Body of pancreas (tissue), 4 donors: ENCODE measurements around the gene WDR27. TPM values are rescaled to one million over a fixed set of nuclear protein-coding genes. Genes with fewer than 3 reads are reported as not detected.

Experiments used
- ATAC-seq: fragments of 150-250 bp; one replicate; pipeline ENCODE4 v1.9.1; 2016
- DNase-seq, 4 donors: peaks; one replicate each; pipeline ENCODE4 v3.0.0-alpha.2; 2019
- H3K27ac ChIP-seq, 4 donors: fragments of 200-600 bp; sonication (generic); 1 replicate in 3 of 4; 2 replicates in 1 of 4; pipeline versions ENCODE4 v1.5.1 to v1.6.1; 2016 to 2019; ENCODE audit warnings: mild to moderate bottlenecking in 1 of 4, mixed read lengths in 1 of 4, moderate library complexity in 1 of 4
- H3K27me3 ChIP-seq, 2 donors: fragments of 200-600 bp; sonication (generic); one replicate each; pipeline ENCODE4 v1.6.0; 2016; ENCODE audit warnings: mild to moderate bottlenecking in 1 of 2
- H3K36me3 ChIP-seq, 2 donors: fragments of 200-600 bp; sonication (generic); replicated peaks in 1 of 2; 2 replicates each; pipeline ENCODE4 v1.5.1; 2016; ENCODE audit warnings: low read depth in 2 of 2; ENCODE audit not compliant: insufficient read depth in 1 of 2
- H3K4me1 ChIP-seq: fragments of 200-600 bp; sonication (generic); one replicate; pipeline ENCODE4 v1.6.0; 2016
- H3K4me3 ChIP-seq, 2 donors: fragments of 200-600 bp; sonication (generic); 1 replicate in 1 of 2; 2 replicates in 1 of 2; pipeline ENCODE4 v1.5.1; 2016 to 2019
- H3K9me3 ChIP-seq, 3 donors: fragments of 200-600 bp; sonication (generic); 1 replicate in 2 of 3; 2 replicates in 1 of 3; pipeline ENCODE4 v1.5.1; 2016
- CTCF ChIP-seq, 7 experiments: fragments of 450-650 bp in 4 of 7; fragments of 200-600 bp in 3 of 7; sonication (generic) in 3 of 7; IDR thresholded peaks; one replicate each; pipeline ENCODE4 v1.5.1; 2016 to 2019; ENCODE audit warnings: antibody characterized with exemption in 7 of 7
- POLR2A ChIP-seq, 3 donors: fragments of 450-650 bp; IDR thresholded peaks; one replicate each; pipeline ENCODE4 v1.6.1; 2016; ENCODE audit warnings: antibody characterized with exemption in 3 of 3, mild to moderate bottlenecking in 2 of 3
- WGBS, 2 donors: methylation state at CpG; one replicate each; pipeline ENCODE4 v1.1.5; 2017; 5-methylcytosine and 5-hydroxymethylcytosine counted together
- intact Hi-C: fragments of 100-400 bp; cut with DNase I; formaldehyde crosslinking; loops from one replicate; pipeline ENCODE4 v1.15.1; 2023
- total RNA-seq, 2 donors: library from RNA; depleted of rRNA; stranded (reverse); fragments of >200 nt; gene quantifications; one replicate each; pipeline ENCODE4 v1.1.0, GENCODE V29; 2016

The WDR27 gene
- total RNA-seq, 2 donors from 2014 or later: 38.2 to 38.7 TPM

GRCh38 chr6:169677096-169677495 is 24.7 kb downstream of the WDR27 start:
- H3K36me3 ChIP-seq: no peaks in the 10 kb centered on the region
- no peak overlapping the region for H3K27ac ChIP-seq
- 86 to 100% methylated on average over 1 of the region's 1 CpG for WGBS, 2 donors
- TF ChIP-seq CTCF (IDR thresholded peaks at IDR 0.05) (no peak), POLR2A (IDR thresholded peaks at IDR 0.05) (no peak)
- no peaks in the 10 kb centered on the region for H3K27me3 ChIP-seq
- DNase-seq: no peak
- ATAC-seq: no peak
- H3K4me3 ChIP-seq: no peak overlapping the region
- intact Hi-C loops: no loop called here
- H3K4me1 ChIP-seq: no peaks in the 10 kb centered on the region
- H3K9me3 ChIP-seq: no peaks in the 10 kb centered on the region

GRCh38 chr6:169675011-169675410 is 26.8 kb downstream of the WDR27 start:
- Histone ChIP-seq H3K36me3 (no peaks in the 10 kb centered on the region), H3K4me3 (no peak overlapping the region), H3K27ac (no peak overlapping the region), H3K9me3 (no peaks in the 10 kb centered on the region), H3K4me1 (no peaks in the 10 kb centered on the region), H3K27me3 (no peaks in the 10 kb centered on the region)
- ATAC-seq (no peak), DNase-seq (no peak)
- WGBS, 2 donors: 93 to 96% methylated on average over 3 of the region's 3 CpGs
- TF ChIP-seq POLR2A (IDR thresholded peaks at IDR 0.05) (no peak), CTCF (IDR thresholded peaks at IDR 0.05) (no peak)
- intact Hi-C loops: no loop called here

- TF ChIP-seq POLR2A (IDR thresholded peaks at IDR 0.05): no peak
- no peak for TF ChIP-seq CTCF (IDR thresholded peaks at IDR 0.05)
- Histone ChIP-seq H3K4me1 (no peaks in the 10 kb centered on the region), H3K4me3 (no peak overlapping the region), H3K27ac (no peak overlapping the region), H3K9me3 (no peaks in the 10 kb centered on the region), H3K36me3 (peaks cover 0 to 3% of the 10 kb centered on the region in 2 donors), H3K27me3 (no peaks in the 10 kb centered on the region)
- 92 to 95% methylated on average over 5 of the region's 5 CpGs for WGBS, 2 donors
- no peak for ATAC-seq
- intact Hi-C loops: no loop called here
- no peak for DNase-seq
Observed at GRCh38 chr6:169671563-169671962, 30.3 kb downstream of the WDR27 start.

- H3K27me3 ChIP-seq: no peaks in the 10 kb centered on the region
- intact Hi-C loops: no loop called here
- H3K27ac ChIP-seq: peak overlapping the region in 1 of 4 donors; percentile 6
- DNase-seq: peak in 1 of 4 donors; percentile 19
- no peaks in the 10 kb centered on the region for H3K9me3 ChIP-seq
- no peaks in the 10 kb centered on the region for H3K4me1 ChIP-seq
- TF ChIP-seq CTCF (IDR thresholded peaks at IDR 0.05) (no peak), POLR2A (IDR thresholded peaks at IDR 0.05) (no peak)
- ATAC-seq: no peak
- WGBS, 2 donors: 55 to 69% methylated on average over 7 of the region's 7 CpGs
- no peak overlapping the region for H3K4me3 ChIP-seq
- H3K36me3 ChIP-seq: peaks cover 0 to 4% of the 10 kb centered on the region in 2 donors
Observed at GRCh38 chr6:169669889-169670288, 31.9 kb downstream of the WDR27 start.

GRCh38 chr6:169669147-169669546 is 32.7 kb downstream of the WDR27 start:
- intact Hi-C loops: no loop called here
- no peak overlapping the region for H3K4me3 ChIP-seq
- H3K27ac ChIP-seq: no peak overlapping the region
- 92 to 95% methylated on average over 6 of the region's 6 CpGs for WGBS, 2 donors
- TF ChIP-seq POLR2A (IDR thresholded peaks at IDR 0.05) (no peak), CTCF (IDR thresholded peaks at IDR 0.05) (no peak)
- ATAC-seq (no peak), DNase-seq (no peak)
- no peaks in the 10 kb centered on the region for H3K4me1 ChIP-seq
- no peaks in the 10 kb centered on the region for H3K9me3 ChIP-seq
- peaks cover 0 to 4% of the 10 kb centered on the region in 2 donors for H3K36me3 ChIP-seq
- H3K27me3 ChIP-seq: no peaks in the 10 kb centered on the region
